HUES64 (cell line): ENCODE measurements around the gene ARFIP1.

Experiments
- H3K27ac ChIP-seq: 2 replicates; pipeline ENCODE4 v1.7.0; 2013; ENCODE audit warnings: low read depth, low read length, inconsistent platforms
- H3K27me3 ChIP-seq: 2 replicates; pipeline ENCODE4 v1.6.1; 2013; ENCODE audit warnings: mild to moderate bottlenecking, low read length; ENCODE audit not compliant: insufficient read depth
- H3K36me3 ChIP-seq: 2 replicates; pipeline ENCODE4 v1.6.1; 2013; ENCODE audit warnings: mild to moderate bottlenecking, low read length; ENCODE audit not compliant: insufficient read depth
- H3K4me1 ChIP-seq: 2 replicates; pipeline ENCODE4 v1.6.1; 2013; ENCODE audit warnings: mild to moderate bottlenecking, low read length, moderate library complexity; ENCODE audit not compliant: insufficient read depth
- H3K4me3 ChIP-seq: 2 replicates; pipeline ENCODE4 v1.5.1; 2013; ENCODE audit warnings: mild to moderate bottlenecking, low read length, moderate library complexity
- H3K9ac ChIP-seq: 2 replicates; pipeline ENCODE4 v1.6.1; 2013; ENCODE audit warnings: mild to moderate bottlenecking, low read depth, low read length
- H3K9me3 ChIP-seq: 2 replicates; pipeline ENCODE4 v1.6.1; 2013; ENCODE audit warnings: low read depth, low read length; ENCODE audit not compliant: insufficient read depth
- WGBS: fragments of 150-250, 120-280 bp; methylation state at CpG from one replicate; pipeline ENCODE4 v1.1.7; 2013; ENCODE audit warnings: missing lambda C conversion rate; 5-methylcytosine and 5-hydroxymethylcytosine counted together

Gene ARFIP1

GRCh38 chr4:152940461-152940860 is 160.7 kb downstream of the ARFIP1 start:
- 94% methylated on average over 2 of the region's 2 CpGs for WGBS
- no peak overlapping the region for H3K9ac ChIP-seq
- no peaks in the 10 kb centered on the region for H3K9me3 ChIP-seq
- H3K27me3 ChIP-seq, result peaks cover 32% of the 10 kb centered on the region
- no peak overlapping the region for H3K27ac ChIP-seq
- no peak overlapping the region for H3K4me3 ChIP-seq
- peaks cover 30% of the 10 kb centered on the region for H3K36me3 ChIP-seq
- H3K4me1 ChIP-seq, result 0 out of 2 replicates have a peak, but pooled peaks cover 7% of the 10 kb centered on the region

DNA sequence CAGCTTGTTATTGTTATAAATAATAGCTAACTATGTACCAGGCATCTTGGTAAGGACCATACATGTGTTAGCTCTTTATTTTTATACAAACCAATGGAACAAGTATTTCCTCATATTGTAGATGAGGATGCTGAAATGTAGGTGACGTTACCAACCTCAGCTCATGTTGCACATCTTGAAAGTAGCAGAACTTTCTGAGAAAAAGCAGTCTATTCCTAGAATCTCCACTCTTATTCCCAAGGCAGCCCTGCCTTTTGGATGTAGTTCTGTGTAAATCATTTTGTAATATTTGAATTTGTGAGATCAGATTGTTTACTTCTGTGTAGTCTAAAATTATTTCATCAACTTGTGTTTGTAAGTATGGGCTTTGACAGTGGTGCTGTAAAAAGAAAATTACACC is 161.7 kb downstream of the ARFIP1 start:
- H3K27ac ChIP-seq, result no peak overlapping the region
- no peak overlapping the region for H3K9ac ChIP-seq
- peaks cover 38% of the 10 kb centered on the region for H3K36me3 ChIP-seq
- no peak overlapping the region for H3K4me3 ChIP-seq
- H3K27me3 ChIP-seq, result peaks cover 30% of the 10 kb centered on the region
- H3K9me3 ChIP-seq, result no peaks in the 10 kb centered on the region
- 100% methylated on average over 1 of the region's 1 CpG for WGBS
- H3K4me1 ChIP-seq, result 0 out of 2 replicates have a peak, but pooled peaks cover 7% of the 10 kb centered on the region

DNA sequence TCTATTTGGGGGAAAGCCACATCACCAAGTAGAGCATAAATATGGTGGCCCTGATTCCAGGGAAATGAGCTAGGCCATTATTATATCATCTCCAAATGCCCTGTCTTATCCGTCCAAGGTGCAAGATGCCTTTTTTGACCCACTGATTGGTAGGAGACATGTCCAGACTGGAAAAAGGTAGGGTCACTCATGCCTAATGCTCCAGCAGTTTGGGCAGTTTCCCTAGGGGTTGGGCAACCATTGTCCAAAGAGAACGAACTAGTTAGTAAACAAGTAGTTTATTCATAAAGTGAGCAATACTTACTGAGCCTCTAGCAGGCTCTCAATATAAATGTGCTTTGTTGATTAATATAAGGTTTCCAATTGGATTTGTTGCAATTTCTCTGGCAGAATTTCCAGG is 162.6 kb downstream of the ARFIP1 start:
- Histone ChIP-seq H3K36me3 (peaks cover 46% of the 10 kb centered on the region), H3K4me3 (no peak overlapping the region), H3K4me1 (0 out of 2 replicates have a peak, but pooled peaks cover 7% of the 10 kb centered on the region), H3K9ac (no peak overlapping the region), H3K27ac (no peak overlapping the region), H3K27me3 (peaks cover 21% of the 10 kb centered on the region), H3K9me3 (no peaks in the 10 kb centered on the region)
- 92% methylated on average over 2 of the region's 2 CpGs for WGBS

GRCh38 chr4:152943672-152944071 is 163.9 kb downstream of the ARFIP1 start:
- Histone ChIP-seq H3K9me3 (no peaks in the 10 kb centered on the region), H3K36me3 (peaks cover 56% of the 10 kb centered on the region), H3K9ac (no peak overlapping the region), H3K27me3 (peaks cover 7% of the 10 kb centered on the region), H3K4me1 (0 out of 2 replicates have a peak, but pooled peaks cover 4% of the 10 kb centered on the region), H3K4me3 (no peak overlapping the region), H3K27ac (no peak overlapping the region)
- 89% methylated on average over 6 of the region's 6 CpGs for WGBS

DNA sequence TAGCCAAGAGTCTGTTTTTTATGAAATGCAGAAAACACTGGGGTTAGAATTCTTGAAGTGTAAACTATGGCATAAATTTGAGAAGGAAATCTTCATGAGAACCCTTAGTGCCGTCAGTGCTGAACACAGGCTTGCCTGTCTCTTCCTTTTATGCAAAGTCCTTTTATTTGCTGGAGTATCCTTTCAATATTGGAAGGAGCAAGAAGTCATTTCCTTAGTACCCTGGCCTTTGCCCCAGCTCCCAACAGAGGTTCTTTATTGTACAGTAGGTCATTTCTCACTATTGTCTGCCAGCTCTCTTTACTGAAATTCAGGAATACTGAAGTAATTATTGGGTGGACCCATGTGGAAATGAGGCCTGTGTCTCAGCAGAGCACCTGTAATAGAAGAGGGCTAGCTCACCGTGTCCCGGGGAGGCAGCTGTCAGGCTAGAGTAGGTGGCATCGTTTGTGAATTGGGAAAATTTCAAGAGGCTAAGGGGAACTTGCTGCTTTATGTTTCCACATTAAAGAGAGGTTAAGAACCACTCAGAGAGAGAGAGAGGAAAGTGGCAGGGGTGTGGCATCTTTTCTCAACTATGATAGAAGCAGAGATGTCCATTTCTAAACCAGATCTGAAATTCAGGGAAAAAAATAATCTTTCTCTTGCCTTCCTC is 165.0 kb downstream of the ARFIP1 start:
- H3K4me1 ChIP-seq, result peaks cover 8% of the 10 kb centered on the region; the same call in 1 of the 2 replicates
- WGBS, result 79% methylated on average over 4 of the region's 4 CpGs
- no peak overlapping the region for H3K27ac ChIP-seq
- no peaks in the 10 kb centered on the region for H3K27me3 ChIP-seq
- no peak overlapping the region for H3K9ac ChIP-seq
- no peaks in the 10 kb centered on the region for H3K9me3 ChIP-seq
- no peak overlapping the region for H3K4me3 ChIP-seq
- peaks cover 58% of the 10 kb centered on the region for H3K36me3 ChIP-seq

DNA sequence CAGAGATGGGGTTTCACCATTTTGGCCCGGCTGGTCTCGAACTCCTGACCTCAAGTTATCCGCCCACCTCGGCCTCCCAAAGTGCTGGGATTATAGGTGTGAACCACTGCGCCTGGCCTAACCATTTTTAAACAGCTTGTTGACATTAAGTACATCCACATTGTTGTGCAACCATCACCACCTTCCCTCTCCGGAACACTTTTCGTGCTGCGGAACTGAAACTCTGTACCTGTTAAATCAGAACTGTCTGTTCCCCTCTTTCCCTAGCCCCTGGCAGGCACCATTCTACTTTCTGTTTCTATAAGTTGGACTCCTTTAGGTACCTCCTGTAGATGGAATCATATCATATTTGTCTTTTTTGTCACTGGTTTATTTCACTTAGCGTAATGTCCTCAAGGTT is 165.9 kb downstream of the ARFIP1 start:
- H3K9ac ChIP-seq, result no peak overlapping the region
- peaks cover 58% of the 10 kb centered on the region for H3K36me3 ChIP-seq
- WGBS, result 95% methylated on average over 9 of the region's 9 CpGs
- H3K27ac ChIP-seq, result no peak overlapping the region
- H3K9me3 ChIP-seq, result no peaks in the 10 kb centered on the region
- no peaks in the 10 kb centered on the region for H3K27me3 ChIP-seq
- no peak overlapping the region for H3K4me3 ChIP-seq
- peaks cover 16% of the 10 kb centered on the region for H3K4me1 ChIP-seq

- Histone ChIP-seq H3K9ac (no peak overlapping the region), H3K36me3 (peaks cover 58% of the 10 kb centered on the region), H3K4me1 (peaks cover 24% of the 10 kb centered on the region), H3K27me3 (no peaks in the 10 kb centered on the region), H3K27ac (no peak overlapping the region), H3K4me3 (no peak overlapping the region), H3K9me3 (no peaks in the 10 kb centered on the region)
- 96% methylated on average over 4 of the region's 4 CpGs for WGBS
These were observed 166.7 kb downstream of the ARFIP1 start for GRCh38 chr4:152946446-152946845.

- Histone ChIP-seq H3K4me1 (peaks cover 33% of the 10 kb centered on the region), H3K9ac (no peak overlapping the region), H3K4me3 (no peak overlapping the region), H3K27me3 (no peaks in the 10 kb centered on the region), H3K27ac (no peak overlapping the region), H3K9me3 (no peaks in the 10 kb centered on the region), H3K36me3 (peaks cover 57% of the 10 kb centered on the region)
- WGBS, result 89% methylated on average over 2 of the region's 2 CpGs
These were observed 167.6 kb downstream of the ARFIP1 start for GRCh38 chr4:152947311-152947710.

GRCh38 chr4:152949930-152950329 is 170.2 kb downstream of the ARFIP1 start:
- H3K9ac ChIP-seq, result no peak overlapping the region
- H3K27ac ChIP-seq, result peak overlapping the region; percentile 59; the same call in 1 of the 2 replicates
- 76% methylated on average over 8 of the region's 8 CpGs for WGBS
- peaks cover 51% of the 10 kb centered on the region for H3K36me3 ChIP-seq
- no peaks in the 10 kb centered on the region for H3K9me3 ChIP-seq
- peaks cover 36% of the 10 kb centered on the region for H3K4me1 ChIP-seq
- no peaks in the 10 kb centered on the region for H3K27me3 ChIP-seq
- H3K4me3 ChIP-seq, result no peak overlapping the region

DNA sequence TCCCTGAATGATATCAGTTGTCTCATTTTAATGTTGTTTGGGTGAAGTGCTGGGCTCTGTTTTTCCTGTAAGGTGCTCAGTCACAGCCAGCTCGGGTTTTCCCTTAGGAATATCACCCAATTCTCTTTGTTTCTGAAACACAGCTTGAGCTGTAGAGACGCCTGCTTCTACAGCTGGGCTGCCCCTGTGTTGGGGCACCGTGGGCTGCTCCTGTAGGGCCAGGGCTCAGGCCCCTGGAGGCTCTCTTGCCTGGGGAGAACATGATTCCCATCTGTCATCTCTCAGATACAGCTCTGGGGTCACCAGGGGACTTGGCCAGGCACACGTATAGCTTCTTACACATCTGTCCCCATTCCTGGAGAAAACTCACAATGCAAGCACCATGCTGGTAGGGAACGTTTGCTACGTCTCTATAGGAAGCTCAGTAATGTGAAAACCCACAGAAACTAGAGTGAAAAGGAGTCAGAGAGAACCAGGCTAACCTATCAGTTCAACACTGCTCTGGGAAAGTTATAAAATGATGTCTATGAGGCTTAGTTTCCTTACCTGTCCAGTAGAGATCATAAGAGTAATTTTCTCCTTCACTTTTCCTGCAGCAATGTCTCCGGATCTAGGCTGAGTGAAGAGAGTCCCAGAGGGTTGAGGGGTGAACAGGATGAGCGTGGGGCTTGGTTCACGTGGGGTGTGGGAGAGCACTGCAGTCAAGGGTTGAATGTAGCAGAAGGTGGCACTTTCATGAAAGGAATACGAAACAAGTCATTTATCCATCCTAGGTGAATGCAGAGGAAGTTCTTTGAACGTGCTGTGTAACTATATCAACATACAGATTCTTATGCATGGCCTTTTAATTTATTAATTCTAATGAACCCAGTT is 170.9 kb downstream of the ARFIP1 start:
- 62% methylated on average over 10 of the region's 11 CpGs for WGBS
- Histone ChIP-seq H3K27ac (peak overlapping the region; percentile 59), H3K9ac (no peak overlapping the region), H3K4me3 (no peak overlapping the region), H3K9me3 (no peaks in the 10 kb centered on the region), H3K27me3 (no peaks in the 10 kb centered on the region), H3K36me3 (peaks cover 52% of the 10 kb centered on the region), H3K4me1 (peaks cover 36% of the 10 kb centered on the region)

GRCh38 chr4:152951348-152951747 is 171.6 kb downstream of the ARFIP1 start:
- 49% methylated on average over 3 of the region's 3 CpGs for WGBS
- Histone ChIP-seq H3K9ac (no peak overlapping the region), H3K9me3 (no peaks in the 10 kb centered on the region), H3K27ac (peak overlapping the region; percentile 59), H3K27me3 (no peaks in the 10 kb centered on the region), H3K36me3 (peaks cover 53% of the 10 kb centered on the region), H3K4me1 (peaks cover 41% of the 10 kb centered on the region), H3K4me3 (no peak overlapping the region)
